HEK293T (cell line): Measurements from ENCODE around the gene JAG1.

ENCODE experiments used
- BHLHE40 ChIP-seq: fragments of 450-650 bp; IDR thresholded peaks from 2 replicates; pipeline ENCODE4 v1.6.1; 2016; ENCODE audit warnings: mild to moderate bottlenecking, moderate library complexity, borderline replicate concordance
- ELF4 ChIP-seq: fragments of 450-650 bp; IDR thresholded peaks from 2 replicates; pipeline ENCODE4 v1.6.1; 2017; ENCODE audit warnings: antibody characterized with exemption
- FOXM1 ChIP-seq: fragments of 450-650 bp; IDR thresholded peaks from 2 replicates; pipeline ENCODE4 v1.6.1; 2017; ENCODE audit warnings: mild to moderate bottlenecking, borderline replicate concordance
- ZNF384 ChIP-seq: fragments of 450-650 bp; IDR thresholded peaks from 2 replicates; pipeline ENCODE4 v1.6.1; 2016

DNA sequence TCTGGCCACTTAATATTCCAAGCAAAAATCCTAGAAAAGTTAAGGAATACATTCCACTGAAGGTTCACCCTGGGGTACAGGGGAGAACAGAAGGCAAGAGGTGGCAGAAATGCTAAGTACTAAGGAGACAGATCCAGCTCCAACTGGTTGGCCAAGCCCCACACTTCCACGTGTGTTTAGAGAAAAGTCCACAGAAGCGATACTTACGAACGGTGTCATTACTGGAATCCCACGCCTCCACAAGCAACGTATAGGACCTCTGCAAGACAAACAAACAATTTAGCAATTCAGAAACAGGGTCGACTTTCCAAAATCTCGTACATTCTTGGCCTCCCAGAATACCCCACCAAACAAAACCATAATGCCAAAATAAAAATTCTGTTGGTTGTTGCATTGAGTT lies 10.0 kb downstream of the JAG1 start:
- TF ChIP-seq ZNF384 (no peak), FOXM1 (no peak), BHLHE40 (no peak), ELF4 (no peak)
